Body of pancreas (tissue), 4 donors: Measurements from ENCODE around the gene PAK5. TPM values are rescaled to one million over a fixed set of nuclear protein-coding genes. Genes with fewer than 3 reads are reported as not detected.
A peak's percentile ranks its signal among the peaks of the same experiment; 100 is the strongest.
"Not testable (repeated sequence)": the region's sequence is repeated elsewhere in the genome, so short reads cannot be mapped to it uniquely, and the experiment has no call there.

Experiments used
- ATAC-seq: fragments of 150-250 bp; one replicate; pipeline ENCODE4 v1.9.1; 2016
- DNase-seq, 4 donors: peaks; one replicate each; pipeline ENCODE4 v3.0.0-alpha.2; 2019
- H3K27ac ChIP-seq, 4 donors: fragments of 200-600 bp; sonication (generic); 1 replicate in 3 of 4; 2 replicates in 1 of 4; pipeline versions ENCODE4 v1.5.1 to v1.6.1; 2016 to 2019; ENCODE audit warnings: mild to moderate bottlenecking in 1 of 4, mixed read lengths in 1 of 4, moderate library complexity in 1 of 4
- H3K27me3 ChIP-seq, 2 donors: fragments of 200-600 bp; sonication (generic); one replicate each; pipeline ENCODE4 v1.6.0; 2016; ENCODE audit warnings: mild to moderate bottlenecking in 1 of 2
- H3K36me3 ChIP-seq, 2 donors: fragments of 200-600 bp; sonication (generic); replicated peaks in 1 of 2; 2 replicates each; pipeline ENCODE4 v1.5.1; 2016; ENCODE audit warnings: low read depth in 2 of 2; ENCODE audit not compliant: insufficient read depth in 1 of 2
- H3K4me1 ChIP-seq: fragments of 200-600 bp; sonication (generic); one replicate; pipeline ENCODE4 v1.6.0; 2016
- H3K4me3 ChIP-seq, 2 donors: fragments of 200-600 bp; sonication (generic); 1 replicate in 1 of 2; 2 replicates in 1 of 2; pipeline ENCODE4 v1.5.1; 2016 to 2019
- H3K9me3 ChIP-seq, 3 donors: fragments of 200-600 bp; sonication (generic); 1 replicate in 2 of 3; 2 replicates in 1 of 3; pipeline ENCODE4 v1.5.1; 2016
- POLR2A ChIP-seq, 3 donors: fragments of 450-650 bp; IDR thresholded peaks; one replicate each; pipeline ENCODE4 v1.6.1; 2016; ENCODE audit warnings: antibody characterized with exemption in 3 of 3, mild to moderate bottlenecking in 2 of 3
- WGBS, 2 donors: methylation state at CpG; one replicate each; pipeline ENCODE4 v1.1.5; 2017; 5-methylcytosine and 5-hydroxymethylcytosine counted together
- intact Hi-C: fragments of 100-400 bp; cut with DNase I; formaldehyde crosslinking; loops from one replicate; pipeline ENCODE4 v1.15.1; 2023
- total RNA-seq, 2 donors: library from RNA; depleted of rRNA; stranded (reverse); fragments of >200 nt; gene quantifications; one replicate each; pipeline ENCODE4 v1.1.0, GENCODE V29; 2016
- TF ChIP-seq, protein P1 (sequence below), 7 experiments: fragments of 450-650 bp in 4 of 7; fragments of 200-600 bp in 3 of 7; sonication (generic) in 3 of 7; IDR thresholded peaks; one replicate each; pipeline ENCODE4 v1.5.1; 2016 to 2019; ENCODE audit warnings: antibody characterized with exemption in 7 of 7

The PAK5 gene
- total RNA-seq, 2 donors from 2014 or later = 0.33 to 0.52 TPM

DNA sequence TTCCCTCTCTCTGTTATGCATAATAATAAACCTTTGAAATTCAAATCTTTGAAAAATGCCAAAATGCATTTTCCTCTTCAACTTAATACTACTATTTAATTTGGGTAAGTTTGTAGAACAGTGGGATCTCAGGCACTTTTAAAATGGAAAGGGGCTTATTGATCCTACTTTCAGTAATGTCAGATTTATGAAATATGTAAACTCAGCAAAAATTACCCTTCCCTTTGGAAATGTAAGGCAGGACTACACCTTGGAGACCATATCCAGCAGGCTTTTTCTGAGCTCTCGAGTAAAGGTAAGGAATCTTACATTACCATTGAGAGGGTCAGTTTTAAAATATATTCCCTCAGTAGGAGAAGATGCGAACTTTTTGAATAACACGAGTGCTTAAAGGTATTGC, 175.5 kb downstream of the PAK5 start:
- no peak for TF ChIP-seq POLR2A (IDR thresholded peaks at IDR 0.05)
- TF ChIP-seq, protein P1, sequence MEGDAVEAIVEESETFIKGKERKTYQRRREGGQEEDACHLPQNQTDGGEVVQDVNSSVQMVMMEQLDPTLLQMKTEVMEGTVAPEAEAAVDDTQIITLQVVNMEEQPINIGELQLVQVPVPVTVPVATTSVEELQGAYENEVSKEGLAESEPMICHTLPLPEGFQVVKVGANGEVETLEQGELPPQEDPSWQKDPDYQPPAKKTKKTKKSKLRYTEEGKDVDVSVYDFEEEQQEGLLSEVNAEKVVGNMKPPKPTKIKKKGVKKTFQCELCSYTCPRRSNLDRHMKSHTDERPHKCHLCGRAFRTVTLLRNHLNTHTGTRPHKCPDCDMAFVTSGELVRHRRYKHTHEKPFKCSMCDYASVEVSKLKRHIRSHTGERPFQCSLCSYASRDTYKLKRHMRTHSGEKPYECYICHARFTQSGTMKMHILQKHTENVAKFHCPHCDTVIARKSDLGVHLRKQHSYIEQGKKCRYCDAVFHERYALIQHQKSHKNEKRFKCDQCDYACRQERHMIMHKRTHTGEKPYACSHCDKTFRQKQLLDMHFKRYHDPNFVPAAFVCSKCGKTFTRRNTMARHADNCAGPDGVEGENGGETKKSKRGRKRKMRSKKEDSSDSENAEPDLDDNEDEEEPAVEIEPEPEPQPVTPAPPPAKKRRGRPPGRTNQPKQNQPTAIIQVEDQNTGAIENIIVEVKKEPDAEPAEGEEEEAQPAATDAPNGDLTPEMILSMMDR (IDR thresholded peaks at IDR 0.05) = no peak
- ATAC-seq (no peak), DNase-seq (no peak)
- no peaks in the 10 kb centered on the region for H3K9me3 ChIP-seq
- WGBS, 2 donors = 64 to 65% methylated on average over 3 of the region's 3 CpGs
- H3K4me3 ChIP-seq = no peak overlapping the region
- no peaks in the 10 kb centered on the region for H3K4me1 ChIP-seq
- H3K27me3 ChIP-seq = no peaks in the 10 kb centered on the region
- intact Hi-C loops = no loop called here
- H3K36me3 ChIP-seq = no peaks in the 10 kb centered on the region
- no peak overlapping the region for H3K27ac ChIP-seq

- Histone ChIP-seq H3K36me3 (no peaks in the 10 kb centered on the region), H3K27ac (no peak overlapping the region), H3K4me1 (no peaks in the 10 kb centered on the region), H3K27me3 (no peaks in the 10 kb centered on the region), H3K9me3 (no peaks in the 10 kb centered on the region), H3K4me3 (no peak overlapping the region)
- TF ChIP-seq POLR2A (IDR thresholded peaks at IDR 0.05) = no peak
- TF ChIP-seq, protein P1 (IDR thresholded peaks at IDR 0.05) = no peak
- DNase-seq = peak in 1 of 4 donors; percentile 11
- no peak for ATAC-seq
- WGBS, 2 donors = 36 to 50% methylated on average over 8 of the region's 8 CpGs
- intact Hi-C loops = no loop called here
These were observed 178.5 kb downstream of the PAK5 start for GRCh38 chr20:9660236-9660868.

GRCh38 chr20:9647741-9648140, 191.1 kb downstream of the PAK5 start:
- Histone ChIP-seq H3K4me1 (no peaks in the 10 kb centered on the region), H3K36me3 (no peaks in the 10 kb centered on the region), H3K27ac (no peak overlapping the region), H3K4me3 (no peak overlapping the region), H3K9me3 (no peaks in the 10 kb centered on the region), H3K27me3 (no peaks in the 10 kb centered on the region)
- DNase-seq = no peak
- no peak for ATAC-seq
- no peak for TF ChIP-seq POLR2A (IDR thresholded peaks at IDR 0.05)
- TF ChIP-seq, protein P1 (IDR thresholded peaks at IDR 0.05) = no peak
- intact Hi-C loops = no loop called here
- 85 to 93% methylated on average over 2 of the region's 2 CpGs for WGBS, 2 donors

- H3K9me3 ChIP-seq = no peaks in the 10 kb centered on the region
- H3K27me3 ChIP-seq = no peaks in the 10 kb centered on the region
- no peaks in the 10 kb centered on the region for H3K36me3 ChIP-seq
- DNase-seq (no peak), ATAC-seq (no peak)
- intact Hi-C loops = no loop called here
- no peak overlapping the region for H3K27ac ChIP-seq
- WGBS, 2 donors = 75 to 85% methylated on average over 3 of the region's 3 CpGs
- no peaks in the 10 kb centered on the region for H3K4me1 ChIP-seq
- TF ChIP-seq, protein P1 (IDR thresholded peaks at IDR 0.05) = no peak
- no peak for TF ChIP-seq POLR2A (IDR thresholded peaks at IDR 0.05)
- H3K4me3 ChIP-seq = no peak overlapping the region
These were observed 192.5 kb downstream of the PAK5 start for GRCh38 chr20:9646375-9646774.

DNA sequence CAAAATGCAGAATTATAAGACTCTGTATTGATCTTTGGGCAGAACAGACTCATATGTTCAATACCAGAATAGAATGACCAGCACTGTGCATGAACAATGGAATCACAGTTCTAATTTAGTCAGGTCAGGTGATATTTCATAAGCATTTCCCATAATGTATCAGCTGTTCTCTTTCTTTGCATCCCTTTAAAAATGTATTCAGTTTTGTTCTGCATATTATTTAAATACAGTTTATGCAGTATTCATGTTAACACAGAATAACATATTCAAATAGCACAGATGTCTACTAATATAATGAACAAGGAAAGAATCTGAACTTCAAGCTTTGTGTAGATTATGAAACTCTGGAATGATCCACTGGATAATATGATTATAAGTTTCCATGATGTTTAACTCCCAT, 196.0 kb downstream of the PAK5 start:
- intact Hi-C loops = no loop called here
- Histone ChIP-seq H3K4me3 (no peak overlapping the region), H3K36me3 (no peaks in the 10 kb centered on the region), H3K27ac (no peak overlapping the region), H3K4me1 (no peaks in the 10 kb centered on the region), H3K27me3 (no peaks in the 10 kb centered on the region), H3K9me3 (no peaks in the 10 kb centered on the region)
- DNase-seq = no peak
- no peak for TF ChIP-seq POLR2A (IDR thresholded peaks at IDR 0.05)
- TF ChIP-seq, protein P1 (IDR thresholded peaks at IDR 0.05) = no peak
- no peak for ATAC-seq

GRCh38 chr20:9641499-9642000, 197.3 kb downstream of the PAK5 start:
- not testable (repeated sequence) for DNase-seq, ATAC-seq, H3K27me3 ChIP-seq

More at GRCh38 chr20:9641499-9642000, 197.3 kb downstream of the PAK5 start:
- intact Hi-C loops, H3K9me3 ChIP-seq, H3K27ac ChIP-seq, H3K36me3 ChIP-seq, H3K4me1 ChIP-seq, H3K4me3 ChIP-seq: not testable (repeated sequence)
- 89% methylated on average over 20 of the region's 26 CpGs; no CpG with 5 or more reads in 1 of the 2 donors for WGBS, 2 donors
